HEK293 (cell line): ENCODE measurements around the gene DLGAP4.
A peak's percentile ranks its signal among the peaks of the same experiment; 100 is the strongest.

ENCODE experiments used
- CTCF ChIA-PET: fragments of 350-600 bp; formaldehyde crosslinking; extraction: SDS; loops from one replicate; lab custom pipeline; 2021; ENCODE audit warnings: antibody characterized with exemption; lab: Yijun Ruan, JAX
- POLR2A ChIA-PET: fragments of 300-600 bp; formaldehyde crosslinking; extraction: SDS; loops from one replicate; lab custom pipeline; 2020; ENCODE audit warnings: antibody characterized with exemption, inconsistent platforms; lab: Yijun Ruan, JAX
- H3K27ac ChIP-seq: fragments of 200-500 bp; sonication (Bioruptor generic); 2 replicates; pipeline ENCODE4 v1.5.1; 2014; ENCODE audit warnings: low read depth, low read length, control low read depth, inconsistent platforms; ENCODE audit errors: extremely low read depth
- H3K36me3 ChIP-seq, 2 experiments: fragments of 200-500 bp in 1 of 2; sonication (Bioruptor generic) in 1 of 2; 1 replicate in 1 of 2; 2 replicates in 1 of 2; pipeline ENCODE4 v1.5.1; 2014 to 2017; ENCODE audit warnings: inconsistent platforms in 2 of 2, low read length in 2 of 2; ENCODE audit not compliant: control insufficient read depth in 2 of 2, insufficient read depth in 1 of 2
- H3K4me1 ChIP-seq: fragments of 200-500 bp; sonication (Bioruptor generic); 2 replicates; pipeline ENCODE4 v1.5.1; 2014; ENCODE audit warnings: mild to moderate bottlenecking, low read length, inconsistent platforms; ENCODE audit not compliant: control insufficient read depth, insufficient read depth
- H3K4me3 ChIP-seq: 2 replicates; pipeline ENCODE4 v1.5.1; 2011; ENCODE audit warnings: low read depth, mild to moderate bottlenecking, control low read depth, low read length, moderate library complexity
- H3K9me3 ChIP-seq: fragments of 200-500 bp; sonication (Bioruptor generic); 2 replicates; pipeline ENCODE4 v1.5.1; 2014; ENCODE audit warnings: low read depth, low read length, inconsistent platforms; ENCODE audit not compliant: control insufficient read depth, insufficient read depth
- GLI4 ChIP-seq: fragments of 450-650 bp; formaldehyde crosslinking; IDR thresholded peaks from 2 replicates; pipeline ENCODE4 v1.5.1; 2016; ENCODE audit warnings: missing biosample characterization, missing genetic modification characterization
- REPIN1 ChIP-seq: fragments of 450-650 bp; formaldehyde crosslinking; IDR thresholded peaks from 2 replicates; pipeline ENCODE4 v1.5.1; 2017; ENCODE audit warnings: missing biosample characterization, missing genetic modification characterization, low read depth
- SCRT1 ChIP-seq: fragments of 450-650 bp; formaldehyde crosslinking; IDR thresholded peaks from 2 replicates; pipeline ENCODE4 v1.5.1; 2016; ENCODE audit warnings: missing biosample characterization, missing genetic modification characterization, borderline replicate concordance
- ZNF114 ChIP-seq: fragments of 450-650 bp; formaldehyde crosslinking; IDR thresholded peaks from 2 replicates; pipeline ENCODE4 v1.5.0; 2017; ENCODE audit warnings: missing biosample characterization, missing genetic modification characterization
- ZNF146 ChIP-seq: fragments of 450-650 bp; formaldehyde crosslinking; IDR thresholded peaks from 2 replicates; pipeline ENCODE4 v1.5.1; 2016; ENCODE audit warnings: missing biosample characterization, missing genetic modification characterization
- ZNF184 ChIP-seq: fragments of 450-650 bp; IDR thresholded peaks from 2 replicates; pipeline ENCODE4 v1.5.1; 2018; ENCODE audit warnings: missing biosample characterization, mild to moderate bottlenecking, missing genetic modification characterization
- ZNF214 ChIP-seq: fragments of 450-650 bp; formaldehyde crosslinking; IDR thresholded peaks from 2 replicates; pipeline ENCODE4 v1.5.1; 2017; ENCODE audit warnings: missing biosample characterization, mild to moderate bottlenecking, missing genetic modification characterization, borderline replicate concordance
- ZNF292 ChIP-seq: fragments of 450-650 bp; formaldehyde crosslinking; IDR thresholded peaks from 2 replicates; pipeline ENCODE4 v1.5.1; 2016; ENCODE audit warnings: low read depth, missing biosample characterization, missing genetic modification characterization, borderline replicate concordance
- ZNF335 ChIP-seq: fragments of 450-650 bp; formaldehyde crosslinking; conservative IDR thresholded peaks from 2 replicates; pipeline ENCODE4 v1.5.1; 2016; ENCODE audit warnings: missing biosample characterization, missing genetic modification characterization
- ZNF366 ChIP-seq: fragments of 450-650 bp; formaldehyde crosslinking; conservative IDR thresholded peaks from 2 replicates; pipeline ENCODE4 v1.5.1; 2016; ENCODE audit warnings: missing biosample characterization, missing genetic modification characterization
- ZNF404 ChIP-seq: fragments of 450-650 bp; formaldehyde crosslinking; IDR thresholded peaks from 2 replicates; pipeline ENCODE4 v1.5.1; 2017; ENCODE audit warnings: missing biosample characterization, missing genetic modification characterization
- ZNF449 ChIP-seq: fragments of 450-650 bp; formaldehyde crosslinking; IDR thresholded peaks from 2 replicates; pipeline ENCODE4 v1.5.1; 2017; ENCODE audit warnings: missing biosample characterization, mild to moderate bottlenecking, missing genetic modification characterization, moderate library complexity
- ZNF561 ChIP-seq: fragments of 450-650 bp; IDR thresholded peaks from 2 replicates; pipeline ENCODE4 v1.5.1; 2018; ENCODE audit warnings: missing biosample characterization, missing genetic modification characterization, borderline replicate concordance
- ZNF610 ChIP-seq: fragments of 450-650 bp; formaldehyde crosslinking; IDR thresholded peaks from 2 replicates; pipeline ENCODE4 v1.5.1; 2016; ENCODE audit warnings: missing biosample characterization, missing genetic modification characterization, borderline replicate concordance
- ZNF621 ChIP-seq: fragments of 450-650 bp; formaldehyde crosslinking; IDR thresholded peaks from 2 replicates; pipeline ENCODE4 v1.5.1; 2017; ENCODE audit warnings: missing biosample characterization, missing genetic modification characterization
- ZNF692 ChIP-seq: fragments of 450-650 bp; formaldehyde crosslinking; IDR thresholded peaks from 2 replicates; pipeline ENCODE4 v1.5.1; 2016; ENCODE audit warnings: missing biosample characterization, missing genetic modification characterization
- TF ChIP-seq, protein P1 (sequence below): fragments of 450-650 bp; formaldehyde crosslinking; IDR thresholded peaks from 2 replicates; pipeline ENCODE4 v1.5.1; 2016; ENCODE audit warnings: missing biosample characterization, missing genetic modification characterization

DLGAP4 gene

DNA sequence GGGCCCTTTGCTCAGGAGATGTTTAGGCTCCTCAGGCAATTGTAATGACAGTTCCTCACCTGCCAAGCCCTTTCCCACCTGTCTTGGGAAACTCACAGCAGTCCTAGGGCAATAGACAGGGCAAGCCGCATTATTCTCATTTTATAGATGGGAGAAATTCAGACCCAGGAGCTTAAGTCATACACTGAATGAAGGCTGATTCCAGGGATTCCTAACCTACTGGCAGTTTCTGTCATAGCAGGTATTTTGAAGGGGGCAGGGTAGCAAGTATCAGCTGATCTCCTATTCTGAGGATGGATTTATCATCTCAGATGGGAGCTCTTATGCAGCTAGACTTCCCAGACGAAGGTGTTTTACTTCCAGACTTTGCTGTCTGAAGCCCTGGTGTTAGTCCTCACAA, 173.8 kb downstream of the DLGAP4 start:
- Histone ChIP-seq H3K36me3 (no peaks in the 10 kb centered on the region), H3K4me1 (peaks cover 14% of the 10 kb centered on the region), H3K9me3 (no peaks in the 10 kb centered on the region), H3K4me3 (no peak overlapping the region), H3K27ac (no peak overlapping the region)
- ChIA-PET CTCF (interaction anchor here (1.0 kb wide), 1 partner anchor 37 kb away, joined by 3 read pairs; no protein-coding TSS in a partner anchor), POLR2A (interaction anchor here (0.6 kb wide), 2 partner anchors 8 to 109 kb away, joined by 3 to 6 read pairs; no protein-coding TSS in a partner anchor)
- TF ChIP-seq ZNF335 (tag by site-specific recombination) (no peak), ZNF184 (tag by site-specific recombination) (no peak), ZNF692 (tag by site-specific recombination) (no peak), SCRT1 (tag by site-specific recombination) (no peak), GLI4 (no peak), ZNF114 (tag by site-specific recombination) (no peak), ZNF292 (no peak), REPIN1 (tag by site-specific recombination) (no peak), ZNF366 (tag by site-specific recombination) (no peak), ZNF404 (tag by site-specific recombination) (no peak), ZNF621 (no peak), ZNF610 (tag by site-specific recombination) (no peak), ZNF561 (tag by site-specific recombination) (no peak), ZNF214 (no peak)
- TF ChIP-seq, protein P1, sequence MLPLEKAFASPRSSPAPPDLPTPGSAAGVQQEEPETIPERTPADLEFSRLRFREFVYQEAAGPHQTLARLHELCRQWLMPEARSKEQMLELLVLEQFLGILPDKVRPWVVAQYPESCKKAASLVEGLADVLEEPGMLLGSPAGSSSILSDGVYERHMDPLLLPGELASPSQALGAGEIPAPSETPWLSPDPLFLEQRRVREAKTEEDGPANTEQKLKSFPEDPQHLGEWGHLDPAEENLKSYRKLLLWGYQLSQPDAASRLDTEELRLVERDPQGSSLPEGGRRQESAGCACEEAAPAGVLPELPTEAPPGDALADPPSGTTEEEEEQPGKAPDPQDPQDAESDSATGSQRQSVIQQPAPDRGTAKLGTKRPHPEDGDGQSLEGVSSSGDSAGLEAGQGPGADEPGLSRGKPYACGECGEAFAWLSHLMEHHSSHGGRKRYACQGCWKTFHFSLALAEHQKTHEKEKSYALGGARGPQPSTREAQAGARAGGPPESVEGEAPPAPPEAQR: no peak

GRCh38 chr20:36480456-36481048, 174.4 kb downstream of the DLGAP4 start:
- Histone ChIP-seq H3K27ac (no peak overlapping the region), H3K4me1 (peaks cover 14% of the 10 kb centered on the region), H3K4me3 (no peak overlapping the region), H3K9me3 (no peaks in the 10 kb centered on the region), H3K36me3 (no peaks in the 10 kb centered on the region)
- TF ChIP-seq ZNF146 (tag by site-specific recombination) (no peak), ZNF449 (tag by site-specific recombination) (0 out of 2 replicates have a peak, but pooled peaks have one; percentile 33)
- ChIA-PET POLR2A (interaction anchor here (0.6 kb wide), 1 partner anchor 8 kb away, joined by 6 read pairs; no protein-coding TSS in a partner anchor), CTCF (interaction anchor here (1.0 kb wide), 1 partner anchor 38 kb away, joined by 3 read pairs; no protein-coding TSS in a partner anchor)
